A549 (cell line): ENCODE measurements around the gene ERGIC2. TPM values are rescaled to one million over a fixed set of nuclear protein-coding genes. Genes with fewer than 3 reads are reported as not detected.

Source experiments
- ATAC-seq, 2 experiments: fragments of 200-7000 bp in 1 of 2; fragments of >200 bp in 1 of 2; cut with Nextera tagmentation in 1 of 2; cut with Tn5 transposase in 1 of 2; 3 replicates each; pipeline versions ENCODE4 v1.8.0 to v1.9.1; 2018 to 2020; ENCODE audit warnings: mild to moderate bottlenecking in 1 of 2, moderate library complexity in 1 of 2
- CTCF ChIA-PET: fragments of 300-600 bp; sonication (Branson Sonifier 250); formaldehyde crosslinking; extraction: SDS; loops from one replicate; lab custom pipeline; 2021; ENCODE audit warnings: antibody characterized with exemption, inconsistent platforms; lab: Yijun Ruan, JAX
- POLR2A ChIA-PET: fragments of 350-600 bp; formaldehyde crosslinking; extraction: SDS; loops from one replicate; lab custom pipeline; 2021; ENCODE audit warnings: antibody characterized with exemption, inconsistent platforms; lab: Yijun Ruan, JAX
- DNase-seq, 2 experiments: peaks; one replicate each; pipeline versions ENCODE4 v3.0.0 to v3.0.0-alpha.2; 2011 to 2016; ENCODE audit warnings: low read depth in 1 of 2, low spot score in 1 of 2
- FAIRE-seq: peaks from 2 replicates; lab custom pipeline; 2011; peaks lifted over from hg19 to GRCh38; lab: Jason Lieb, UNC
- H3K27ac ChIP-seq, 2 experiments: fragments of >200 bp; sonication (Bioruptor Twin); formaldehyde crosslinking; 3 replicates each; pipeline ENCODE4 v1.5.1; 2016 to 2017
- H3K4me1 ChIP-seq: fragments of >200 bp; sonication (Bioruptor Twin); formaldehyde crosslinking; 3 replicates; pipeline ENCODE4 v1.6.1; 2016
- H3K4me2 ChIP-seq: fragments of >200 bp; sonication (Bioruptor Twin); formaldehyde crosslinking; 3 replicates; pipeline ENCODE4 v1.6.1; 2016
- H3K4me3 ChIP-seq: fragments of >200 bp; sonication (Bioruptor Twin); formaldehyde crosslinking; 3 replicates; pipeline ENCODE4 v1.5.1; 2016
- H3K9me3 ChIP-seq: fragments of >200 bp; sonication (Bioruptor Twin); formaldehyde crosslinking; 3 replicates; pipeline ENCODE4 v1.6.1; 2016
- BHLHE40 ChIP-seq: IDR thresholded peaks from 2 replicates; pipeline ENCODE4 v1.6.1; 2012; ENCODE audit warnings: low read depth, low read length, inconsistent platforms
- CBX2 ChIP-seq: fragments of 200-600 bp; sonication (generic); IDR thresholded peaks from 2 replicates; pipeline ENCODE4 v1.6.1; 2016; ENCODE audit warnings: low read depth, mild to moderate bottlenecking, borderline replicate concordance
- CBX8 ChIP-seq: fragments of 200-600 bp; sonication (generic); IDR thresholded peaks from 2 replicates; pipeline ENCODE4 v1.6.1; 2016
- CEBPB ChIP-seq, 2 experiments: fragments of >200 bp in 1 of 2; sonication (Bioruptor Twin) in 1 of 2; formaldehyde crosslinking in 1 of 2; IDR thresholded peaks; 2 replicates each; pipeline ENCODE4 v1.6.1; 2012 to 2016
- CHD2 ChIP-seq: fragments of 150-350 bp; IDR thresholded peaks from 2 replicates; pipeline ENCODE4 v1.6.1; 2014; ENCODE audit warnings: low read length; ENCODE audit not compliant: partially characterized antibody
- EHF ChIP-seq: fragments of 250-450 bp; sonication (Bioruptor Pico); IDR thresholded peaks from 2 replicates; pipeline ENCODE4 v1.5.0; 2020; ENCODE audit warnings: mild to moderate bottlenecking
- EHMT2 ChIP-seq: fragments of 200-600 bp; sonication (generic); IDR thresholded peaks from 2 replicates; pipeline ENCODE4 v1.6.1; 2016; ENCODE audit warnings: antibody characterized with exemption, low read depth, mild to moderate bottlenecking, moderate library complexity
- FOSB ChIP-seq: fragments of 250-450 bp; sonication (Bioruptor Pico); IDR thresholded peaks from 2 replicates; pipeline ENCODE4 v1.5.0; 2020; ENCODE audit warnings: mild to moderate bottlenecking, moderate library complexity
- HDAC2 ChIP-seq: fragments of 200-600 bp; sonication (generic); IDR thresholded peaks from 2 replicates; pipeline ENCODE4 v1.6.1; 2016
- HEYL ChIP-seq: fragments of 250-450 bp; sonication (Bioruptor Pico); IDR thresholded peaks from 2 replicates; pipeline ENCODE4 v1.8.0; 2021; ENCODE audit warnings: mild to moderate bottlenecking, moderate library complexity
- HOXB5 ChIP-seq: fragments of 250-450 bp; sonication (Bioruptor Pico); IDR thresholded peaks from 2 replicates; pipeline ENCODE4 v1.5.0; 2020; ENCODE audit warnings: mild to moderate bottlenecking, moderate library complexity
- JUNB ChIP-seq: fragments of >200 bp; sonication (Bioruptor Twin); formaldehyde crosslinking; IDR thresholded peaks from 2 replicates; pipeline ENCODE4 v1.6.1; 2016
- MAZ ChIP-seq: fragments of 150-350 bp; IDR thresholded peaks from 2 replicates; pipeline ENCODE4 v1.6.1; 2014; ENCODE audit warnings: antibody characterized with exemption, low read depth, low read length, borderline replicate concordance
- NPAS2 ChIP-seq: fragments of 250-450 bp; sonication (Bioruptor Pico); IDR thresholded peaks from 2 replicates; pipeline ENCODE4 v1.8.0; 2022; ENCODE audit warnings: mild to moderate bottlenecking, moderate library complexity, borderline replicate concordance
- PHF8 ChIP-seq: fragments of 200-600 bp; sonication (generic); IDR thresholded peaks from 2 replicates; pipeline ENCODE4 v1.6.1; 2016; ENCODE audit warnings: low read depth, mild to moderate bottlenecking, antibody characterized with exemption, moderate library complexity, borderline replicate concordance
- RARB ChIP-seq: fragments of 250-450 bp; sonication (Bioruptor Pico); IDR thresholded peaks from 2 replicates; pipeline ENCODE4 v1.8.0; 2021; ENCODE audit warnings: mild to moderate bottlenecking, moderate library complexity
- SMC3 ChIP-seq: fragments of >200 bp; sonication (Bioruptor Twin); formaldehyde crosslinking; IDR thresholded peaks from 3 replicates; pipeline ENCODE4 v1.6.1; 2018; ENCODE audit warnings: inconsistent platforms
- TP53 ChIP-seq: fragments of 250-450 bp; sonication (Bioruptor Pico); IDR thresholded peaks from 2 replicates; pipeline ENCODE4 v1.5.0; 2021; ENCODE audit warnings: mild to moderate bottlenecking, moderate library complexity
- ZFP36 ChIP-seq: fragments of 450-650 bp; IDR thresholded peaks from 2 replicates; pipeline ENCODE4 v1.6.1; 2014; ENCODE audit warnings: borderline replicate concordance; ENCODE audit not compliant: partially characterized antibody
- WGBS: methylation state at CpG from one replicate; pipeline ENCODE4 v1.1.6; 2017; ENCODE audit errors: missing lambda C conversion rate; 5-methylcytosine and 5-hydroxymethylcytosine counted together
- polyA plus RNA-seq, 4 experiments: library from polyadenylated mRNA; depleted of rRNA in 3 of 4; stranded (reverse); fragments of >200 nt; fragmentation: RNase III in 1 of 4; extraction: RNeasy Plus Mini Kit Qiagen cat#74134 plus additional on column Dnase treatment in 1 of 4; gene quantifications; 2 replicates in 3 of 4; 3 replicates in 1 of 4; pipeline ENCODE4 v1.2.3, GENCODE V29; 2011 to 2017
- TF ChIP-seq, protein P1 (sequence below): IDR thresholded peaks from 2 replicates; pipeline ENCODE4 v1.6.1; 2012
- TF ChIP-seq, protein P2 (sequence below): fragments of 250-450 bp; sonication (Bioruptor Pico); IDR thresholded peaks from 2 replicates; pipeline ENCODE4 v1.5.0; 2021; ENCODE audit warnings: mild to moderate bottlenecking, moderate library complexity, borderline replicate concordance
- TF ChIP-seq, protein P3 (sequence below): fragments of 450-650 bp; IDR thresholded peaks from 2 replicates; pipeline ENCODE4 v1.6.1; 2014; ENCODE audit warnings: antibody characterized with exemption
- TF ChIP-seq, protein P4 (sequence below): IDR thresholded peaks from 2 replicates; pipeline ENCODE4 v1.6.1; 2012
- TF ChIP-seq, protein P5 (sequence below): fragments of 200-600 bp; sonication (generic); IDR thresholded peaks from 2 replicates; pipeline ENCODE4 v1.6.1; 2016; ENCODE audit warnings: antibody characterized with exemption, mild to moderate bottlenecking, moderate library complexity

ERGIC2 gene
- polyA plus RNA-seq, 2 of the 4 experiments (the other 2 are of a cell fraction): 69.3 to 94.1 TPM

DNA sequence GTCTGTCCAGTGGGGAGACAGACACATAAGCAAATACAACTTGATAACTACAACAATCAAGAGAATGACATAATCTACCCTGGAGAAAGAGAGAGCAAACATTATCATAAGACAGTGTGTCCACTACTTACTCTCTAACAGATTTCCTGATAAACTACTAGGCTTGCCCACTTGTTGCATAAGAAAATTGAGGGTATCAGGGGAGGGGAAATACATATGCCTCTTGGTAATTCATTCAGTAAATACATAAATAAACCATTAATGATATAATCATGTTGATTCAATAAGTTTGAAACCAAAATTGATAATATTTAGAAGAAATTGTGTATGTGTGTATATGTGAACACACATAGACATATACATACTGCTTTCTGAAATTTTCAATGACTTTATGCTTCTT is 76.6 kb downstream of the ERGIC2 start:
- DNase-seq (no peak), ATAC-seq (no peak), FAIRE-seq (no peak)
- no peak for TF ChIP-seq HEYL (CRISPR knock-in tag)
- TF ChIP-seq EHMT2: no peak
- TF ChIP-seq, protein P1, sequence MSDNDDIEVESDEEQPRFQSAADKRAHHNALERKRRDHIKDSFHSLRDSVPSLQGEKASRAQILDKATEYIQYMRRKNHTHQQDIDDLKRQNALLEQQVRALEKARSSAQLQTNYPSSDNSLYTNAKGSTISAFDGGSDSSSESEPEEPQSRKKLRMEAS: no peak
- no peak for TF ChIP-seq PHF8
- no peak for TF ChIP-seq TP53 (CRISPR knock-in tag)
- no peak for TF ChIP-seq EHF (CRISPR knock-in tag)
- no peak for TF ChIP-seq HOXB5
- no peak for TF ChIP-seq JUNB
- TF ChIP-seq ZFP36: no peak
- TF ChIP-seq CBX2: no peak
- TF ChIP-seq CHD2: no peak
- TF ChIP-seq MAZ: no peak
- no peak for TF ChIP-seq BHLHE40
- no peak for TF ChIP-seq SMC3
- TF ChIP-seq, protein P2, sequence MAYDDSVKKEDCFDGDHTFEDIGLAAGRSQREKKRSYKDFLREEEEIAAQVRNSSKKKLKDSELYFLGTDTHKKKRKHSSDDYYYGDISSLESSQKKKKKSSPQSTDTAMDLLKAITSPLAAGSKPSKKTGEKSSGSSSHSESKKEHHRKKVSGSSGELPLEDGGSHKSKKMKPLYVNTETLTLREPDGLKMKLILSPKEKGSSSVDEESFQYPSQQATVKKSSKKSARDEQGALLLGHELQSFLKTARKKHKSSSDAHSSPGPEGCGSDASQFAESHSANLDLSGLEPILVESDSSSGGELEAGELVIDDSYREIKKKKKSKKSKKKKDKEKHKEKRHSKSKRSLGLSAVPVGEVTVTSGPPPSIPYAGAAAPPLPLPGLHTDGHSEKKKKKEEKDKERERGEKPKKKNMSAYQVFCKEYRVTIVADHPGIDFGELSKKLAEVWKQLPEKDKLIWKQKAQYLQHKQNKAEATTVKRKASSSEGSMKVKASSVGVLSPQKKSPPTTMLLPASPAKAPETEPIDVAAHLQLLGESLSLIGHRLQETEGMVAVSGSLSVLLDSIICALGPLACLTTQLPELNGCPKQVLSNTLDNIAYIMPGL: no peak
- TF ChIP-seq HDAC2: no peak
- Histone ChIP-seq H3K27ac (no peak overlapping the region), H3K4me3 (no peak overlapping the region), H3K4me1 (no peaks in the 10 kb centered on the region), H3K4me2 (no peak overlapping the region), H3K9me3 (no peaks in the 10 kb centered on the region)
- CTCF ChIA-PET: no interaction called here
- POLR2A ChIA-PET: no interaction called here

DNA sequence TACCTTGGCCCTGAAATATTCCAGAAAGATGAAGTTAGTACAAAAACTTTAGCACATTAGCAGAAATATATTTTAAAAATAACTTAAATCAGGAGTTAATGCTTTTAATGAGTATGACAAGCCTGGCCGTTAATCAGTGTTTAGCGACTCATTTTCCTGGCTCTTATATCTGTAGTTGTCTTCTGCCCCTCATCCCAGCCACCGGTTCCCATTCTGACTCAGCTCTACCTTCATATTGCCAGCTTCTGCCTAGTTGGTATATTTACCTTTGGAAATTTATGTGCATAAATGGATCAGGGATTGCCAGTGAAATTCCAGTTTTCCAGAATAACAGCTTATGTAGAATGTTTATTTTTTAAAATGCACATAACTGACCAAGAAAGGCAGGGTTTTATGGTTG is 79.9 kb downstream of the ERGIC2 start:
- WGBS: 29% methylated on average over 3 of the region's 3 CpGs
- no peak for TF ChIP-seq FOSB (CRISPR knock-in tag)
- TF ChIP-seq CBX8: no peak
- TF ChIP-seq, protein P3, sequence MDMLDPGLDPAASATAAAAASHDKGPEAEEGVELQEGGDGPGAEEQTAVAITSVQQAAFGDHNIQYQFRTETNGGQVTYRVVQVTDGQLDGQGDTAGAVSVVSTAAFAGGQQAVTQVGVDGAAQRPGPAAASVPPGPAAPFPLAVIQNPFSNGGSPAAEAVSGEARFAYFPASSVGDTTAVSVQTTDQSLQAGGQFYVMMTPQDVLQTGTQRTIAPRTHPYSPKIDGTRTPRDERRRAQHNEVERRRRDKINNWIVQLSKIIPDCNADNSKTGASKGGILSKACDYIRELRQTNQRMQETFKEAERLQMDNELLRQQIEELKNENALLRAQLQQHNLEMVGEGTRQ: no peak
- TF ChIP-seq CHD2: no peak
- TF ChIP-seq, protein P4, sequence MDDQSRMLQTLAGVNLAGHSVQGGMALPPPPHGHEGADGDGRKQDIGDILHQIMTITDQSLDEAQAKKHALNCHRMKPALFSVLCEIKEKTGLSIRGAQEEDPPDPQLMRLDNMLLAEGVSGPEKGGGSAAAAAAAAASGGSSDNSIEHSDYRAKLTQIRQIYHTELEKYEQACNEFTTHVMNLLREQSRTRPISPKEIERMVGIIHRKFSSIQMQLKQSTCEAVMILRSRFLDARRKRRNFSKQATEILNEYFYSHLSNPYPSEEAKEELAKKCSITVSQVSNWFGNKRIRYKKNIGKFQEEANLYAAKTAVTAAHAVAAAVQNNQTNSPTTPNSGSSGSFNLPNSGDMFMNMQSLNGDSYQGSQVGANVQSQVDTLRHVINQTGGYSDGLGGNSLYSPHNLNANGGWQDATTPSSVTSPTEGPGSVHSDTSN: no peak
- TF ChIP-seq NPAS2: no peak
- TF ChIP-seq, protein P5, sequence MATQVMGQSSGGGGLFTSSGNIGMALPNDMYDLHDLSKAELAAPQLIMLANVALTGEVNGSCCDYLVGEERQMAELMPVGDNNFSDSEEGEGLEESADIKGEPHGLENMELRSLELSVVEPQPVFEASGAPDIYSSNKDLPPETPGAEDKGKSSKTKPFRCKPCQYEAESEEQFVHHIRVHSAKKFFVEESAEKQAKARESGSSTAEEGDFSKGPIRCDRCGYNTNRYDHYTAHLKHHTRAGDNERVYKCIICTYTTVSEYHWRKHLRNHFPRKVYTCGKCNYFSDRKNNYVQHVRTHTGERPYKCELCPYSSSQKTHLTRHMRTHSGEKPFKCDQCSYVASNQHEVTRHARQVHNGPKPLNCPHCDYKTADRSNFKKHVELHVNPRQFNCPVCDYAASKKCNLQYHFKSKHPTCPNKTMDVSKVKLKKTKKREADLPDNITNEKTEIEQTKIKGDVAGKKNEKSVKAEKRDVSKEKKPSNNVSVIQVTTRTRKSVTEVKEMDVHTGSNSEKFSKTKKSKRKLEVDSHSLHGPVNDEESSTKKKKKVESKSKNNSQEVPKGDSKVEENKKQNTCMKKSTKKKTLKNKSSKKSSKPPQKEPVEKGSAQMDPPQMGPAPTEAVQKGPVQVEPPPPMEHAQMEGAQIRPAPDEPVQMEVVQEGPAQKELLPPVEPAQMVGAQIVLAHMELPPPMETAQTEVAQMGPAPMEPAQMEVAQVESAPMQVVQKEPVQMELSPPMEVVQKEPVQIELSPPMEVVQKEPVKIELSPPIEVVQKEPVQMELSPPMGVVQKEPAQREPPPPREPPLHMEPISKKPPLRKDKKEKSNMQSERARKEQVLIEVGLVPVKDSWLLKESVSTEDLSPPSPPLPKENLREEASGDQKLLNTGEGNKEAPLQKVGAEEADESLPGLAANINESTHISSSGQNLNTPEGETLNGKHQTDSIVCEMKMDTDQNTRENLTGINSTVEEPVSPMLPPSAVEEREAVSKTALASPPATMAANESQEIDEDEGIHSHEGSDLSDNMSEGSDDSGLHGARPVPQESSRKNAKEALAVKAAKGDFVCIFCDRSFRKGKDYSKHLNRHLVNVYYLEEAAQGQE: no peak
- no peak for TF ChIP-seq BHLHE40
- no peak for TF ChIP-seq CEBPB (IDR thresholded peaks at IDR 0.05)
- no peak for TF ChIP-seq RARB
- no peak overlapping the region for H3K4me3 ChIP-seq
- FAIRE-seq (no peak), DNase-seq (no peak), ATAC-seq (no peak)
- no peak overlapping the region for H3K4me2 ChIP-seq
- POLR2A ChIA-PET: no interaction called here
- H3K4me1 ChIP-seq: no peaks in the 10 kb centered on the region
- CTCF ChIA-PET: interaction anchor here (0.9 to 1.7 kb wide), 2 partner anchors 9 to 42 kb away, joined by 3 to 9 read pairs; no protein-coding TSS in a partner anchor
- H3K9me3 ChIP-seq: no peaks in the 10 kb centered on the region
- no peak overlapping the region for H3K27ac ChIP-seq
